Measurements from ENCODE around the gene MRPL51. TPM values are rescaled to one million over a fixed set of nuclear protein-coding genes. Genes with fewer than 3 reads are reported as not detected.

MRPL51 gene
- total and polyA plus RNA-seq, 9 of the 15 experiments (the other 6 are each of a cell fraction or from before 2014, with no cell fraction given), result 127 to 727 (median 208) TPM

- TF ChIP-seq ZC3H8 (IDR thresholded peaks at IDR 0.05), result no peak
Measured at GRCh38 chr12:6469092-6469491, 24.0 kb downstream of the MRPL51 start (continued).

- Histone ChIP-seq H3K9ac (ENCODE audit: insufficient read depth in 1 of 2, low read depth in 2 of 2, low read length in 2 of 2) (no peak overlapping the region), H3K9me1 (ENCODE audit: control insufficient read depth, insufficient read depth, low read length) (no peaks in the 10 kb centered on the region), H3K9me3 (replicated peaks; ENCODE audit: control insufficient read depth, insufficient read depth, low read depth, low read length) (no peaks in the 10 kb centered on the region), H3K4me3 (no peak overlapping the region), H3K27me3 (ENCODE audit: control insufficient read depth in 2 of 2, insufficient read depth in 2 of 2, low read length in 2 of 2) (no peaks in the 10 kb centered on the region), H3K79me2 (ENCODE audit: control insufficient read depth, insufficient read depth, low read length) (no peaks in the 10 kb centered on the region; the same call in 2 of the 3 replicates), H3K36me3 (ENCODE audit: control insufficient read depth, insufficient read depth, low read length) (peaks cover 10% of the 10 kb centered on the region; the same call in 2 of the 3 replicates), H3K4me2 (ENCODE audit: insufficient read depth, low read length) (no peak overlapping the region), H3K4me1 (replicated peaks in 1 of 2; ENCODE audit: control insufficient read depth in 2 of 2, insufficient read depth in 2 of 2, low read length in 2 of 2) (peaks cover 14 to 19% of the 10 kb centered on the region in 2 experiments; a peak in 4 of 5 replicates), H2AFZ (ENCODE audit: low read depth, low read length) (no peak overlapping the region), H3K27ac (ENCODE audit: extremely low read depth, low read depth, low read length) (no peak overlapping the region), H4K20me1 (replicated peaks; ENCODE audit: control insufficient read depth, insufficient read depth, low read length) (no peaks in the 10 kb centered on the region)
- BruUV-seq (replicated peaks), result no TSS peak
- CTCF ChIA-PET (ENCODE audit: low intra/inter-chr PET ratio), result no interaction called here
- intact Hi-C loops (cut with micrococcal nuclease), result no loop called here
- TF ChIP-seq SMAD1 (IDR thresholded peaks at IDR 0.05; ENCODE audit: low read depth, low read length, partially characterized antibody) (no peak), TEAD1 (CRISPR knock-in tag; IDR thresholded peaks at IDR 0.05) (no peak), MYNN (IDR thresholded peaks at IDR 0.05) (no peak), MYNN (CRISPR knock-in tag; IDR thresholded peaks at IDR 0.05) (no peak), ZNF449 (CRISPR knock-in tag; IDR thresholded peaks at IDR 0.05) (no peak), NR3C1 (CRISPR knock-in tag; IDR thresholded peaks at IDR 0.05) (no peak), HDAC1 (IDR thresholded peaks at IDR 0.05) (no peak), EP300 (IDR thresholded peaks at IDR 0.05; ENCODE audit: low read length) (no peak), NRF1 (conservative IDR thresholded peaks at IDR 0.05 in 1 of 2, IDR thresholded peaks at IDR 0.05 in 1 of 2) (no peak), FOXA1 (IDR thresholded peaks at IDR 0.05; ENCODE audit: borderline replicate concordance) (no peak), ARID2 (IDR thresholded peaks at IDR 0.05) (no peak), MCM2 (IDR thresholded peaks at IDR 0.05; ENCODE audit: low read depth) (no peak), ZNF311 (CRISPR knock-in tag; IDR thresholded peaks at IDR 0.05) (no peak), MNT (conservative IDR thresholded peaks at IDR 0.05) (no peak), JUNB (CRISPR knock-in tag; conservative IDR thresholded peaks at IDR 0.05) (no peak), ZBTB26 (CRISPR knock-in tag; IDR thresholded peaks at IDR 0.05) (no peak), NR2F6 (CRISPR knock-in tag; IDR thresholded peaks at IDR 0.05) (no peak), SOX6 (IDR thresholded peaks at IDR 0.05) (no peak)
- POLR2A ChIA-PET, result interaction anchor here (0.8 to 1.0 kb wide), 2 partner anchors 9 to 72 kb away, joined by 3 read pairs; no protein-coding TSS in a partner anchor
- in situ Hi-C loops (cut with MboI), result loop anchor here (25.0 kb wide), 1 partner anchor 406 kb away; no protein-coding TSS in a partner anchor
- ATAC-seq (no peak), DNase-seq (ENCODE audit: extremely low read depth in 1 of 4, low spot score in 3 of 4) (no peak), FAIRE-seq (no peak)
Measured at GRCh38 chr12:6468283-6468575, 24.8 kb downstream of the MRPL51 start.
